Activated CD4-positive, CD25-positive, alpha-beta regulatory T cell treated with anti-CD3 and anti-CD28 coated beads, Interleukin-2, amount 50 U/mL, for 16 hours (primary cell): ENCODE results near the gene PDIA5.

Experiments used
- DNase-seq: peaks from one replicate; pipeline ENCODE4 v3.0.0-alpha.2; 2020; ENCODE audit warnings: low read depth, low spot score

PDIA5 gene

DNA sequence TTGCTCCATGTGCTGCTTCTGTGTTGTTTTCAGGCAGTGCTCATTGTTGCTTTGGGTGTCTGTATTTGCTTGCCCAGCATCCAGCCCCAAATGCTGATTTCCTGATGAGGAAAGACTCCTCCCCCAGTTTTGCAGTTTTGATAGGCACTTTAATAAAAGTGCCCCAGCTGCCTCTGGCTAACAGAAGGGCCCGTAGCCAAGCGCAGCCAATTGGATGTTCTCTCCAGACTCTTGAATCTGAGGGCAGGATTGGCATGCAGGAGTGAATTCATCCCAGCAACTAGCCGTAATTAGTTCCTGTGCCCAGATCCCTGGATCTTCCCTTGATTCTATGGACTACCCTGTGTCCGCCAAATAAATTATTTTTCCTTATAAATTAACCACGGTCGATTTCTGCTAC lies 24.4 kb upstream of the PDIA5 start:
- DNase-seq, result no peak

DNA sequence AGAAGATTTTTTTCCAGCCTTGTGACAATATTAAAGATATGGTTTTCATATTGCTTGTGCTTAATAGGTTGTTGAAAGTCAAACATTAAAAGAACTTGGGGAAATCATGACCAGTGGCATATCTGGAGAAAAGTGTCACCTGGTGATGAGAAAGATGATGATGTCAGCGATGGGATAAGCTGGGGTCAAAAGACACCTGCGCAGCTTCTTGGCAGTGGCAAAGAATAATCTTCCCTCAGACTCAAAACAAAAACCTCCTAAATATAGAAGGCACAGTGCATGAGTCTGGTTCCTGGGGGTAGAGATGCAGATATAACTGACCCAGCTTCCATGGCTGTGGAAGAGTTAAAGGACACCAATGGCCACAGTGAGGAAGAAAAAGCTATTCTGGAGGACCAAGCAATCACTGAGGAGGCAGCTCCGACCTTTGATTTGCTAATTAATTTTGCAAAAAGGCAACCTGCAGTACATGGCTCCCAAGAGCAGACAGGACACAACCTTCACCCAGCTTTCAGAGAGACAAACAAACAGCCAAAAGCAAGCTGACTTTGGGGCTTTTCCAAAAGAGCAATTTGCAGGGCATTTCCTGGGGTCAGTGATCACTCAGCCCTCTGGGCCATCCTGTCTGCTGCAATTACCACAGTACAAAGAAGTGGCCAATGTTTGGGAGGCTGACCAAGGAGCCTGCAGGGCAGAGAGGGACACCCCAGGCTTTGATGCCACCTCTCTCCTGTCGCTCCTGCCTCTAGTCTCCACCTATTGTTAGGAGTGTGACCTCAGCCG lies 21.7 kb upstream of the PDIA5 start:
- DNase-seq, result no peak

DNA sequence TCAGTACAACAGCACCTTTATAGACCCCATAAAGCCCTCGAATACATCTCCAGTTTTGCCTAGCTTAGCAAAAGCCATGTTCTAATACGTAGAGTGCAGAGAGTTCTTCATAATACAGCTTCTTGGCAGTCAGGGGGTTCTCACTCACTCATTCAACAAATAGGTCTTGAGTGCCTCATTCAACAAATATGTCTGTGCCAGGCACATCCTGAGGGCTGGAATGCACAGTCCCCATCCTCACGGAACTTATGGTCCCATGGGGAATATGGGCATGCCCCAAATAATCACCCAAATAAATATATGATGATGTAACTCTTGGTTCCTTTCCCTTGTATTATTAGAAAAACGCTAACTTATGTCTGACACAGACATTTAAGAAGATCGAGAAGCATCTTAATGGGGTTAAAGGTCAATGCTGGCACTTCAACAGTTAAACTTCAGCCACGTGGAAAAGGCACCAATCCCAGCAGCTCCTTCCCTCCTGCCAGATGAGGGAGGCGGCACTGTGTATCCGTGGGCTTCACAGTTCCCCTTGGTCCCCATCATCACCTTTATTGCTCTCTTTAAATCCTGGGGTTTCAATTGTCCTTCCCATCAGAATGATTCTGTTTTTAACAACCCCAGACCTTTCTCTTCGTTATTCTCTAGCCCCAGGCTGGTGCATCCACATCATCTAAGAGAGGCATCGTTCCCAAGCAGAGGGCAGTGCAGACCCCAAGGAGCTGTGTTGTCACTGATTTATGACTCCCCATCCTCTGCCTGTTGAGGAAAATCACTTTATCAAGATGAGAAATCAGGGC lies 20.4 kb upstream of the PDIA5 start:
- DNase-seq, result no peak

DNA sequence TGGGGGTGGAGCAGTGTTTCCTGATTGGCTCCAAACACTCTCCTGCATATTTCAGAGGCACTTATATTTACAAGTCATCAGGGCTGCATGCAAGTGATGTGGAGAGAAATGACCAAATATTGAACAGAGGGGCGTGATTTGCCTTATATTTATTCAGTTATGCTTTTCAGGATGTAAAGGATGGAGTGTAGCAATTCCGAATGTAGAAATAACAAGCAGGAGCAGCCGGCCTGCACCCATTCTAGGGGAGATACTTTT lies 19.8 kb upstream of the PDIA5 start:
- no peak for DNase-seq

DNA sequence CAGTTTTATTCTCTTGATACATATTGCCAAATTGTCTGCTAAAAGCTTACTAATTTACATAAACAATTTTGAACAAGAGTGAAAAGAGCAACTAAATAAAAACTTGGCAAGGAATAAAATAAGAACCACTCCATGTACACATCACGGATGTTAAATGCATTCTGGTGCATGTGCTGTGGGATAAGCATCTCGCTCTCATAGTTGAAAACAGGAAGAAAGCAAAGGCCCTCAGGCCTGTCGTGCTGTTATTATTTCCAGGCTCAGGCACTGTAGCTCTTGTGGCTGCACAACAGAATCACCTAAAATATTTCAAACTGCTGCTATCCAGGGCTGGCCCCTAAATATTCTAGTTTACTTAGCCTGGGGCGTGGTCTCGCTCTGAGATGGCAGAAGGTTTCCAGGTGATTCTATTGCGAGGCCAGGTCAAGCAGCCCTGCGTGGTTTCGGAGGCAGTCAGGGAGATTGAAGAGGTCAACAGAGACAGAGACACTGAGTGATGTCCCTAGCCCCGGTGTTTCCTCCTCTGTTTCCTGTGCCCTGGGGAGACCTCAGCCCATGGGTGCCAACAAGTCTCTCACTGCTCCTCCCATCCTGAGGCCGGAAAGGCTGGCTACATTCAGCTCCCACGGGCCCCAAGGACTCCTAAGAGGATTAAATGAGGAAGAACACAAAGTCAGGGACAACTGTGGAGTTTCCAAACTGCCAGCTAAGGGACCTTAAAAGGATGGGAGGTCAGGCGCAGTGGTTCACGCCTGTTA lies 18.2 kb upstream of the PDIA5 start:
- no peak for DNase-seq

DNA sequence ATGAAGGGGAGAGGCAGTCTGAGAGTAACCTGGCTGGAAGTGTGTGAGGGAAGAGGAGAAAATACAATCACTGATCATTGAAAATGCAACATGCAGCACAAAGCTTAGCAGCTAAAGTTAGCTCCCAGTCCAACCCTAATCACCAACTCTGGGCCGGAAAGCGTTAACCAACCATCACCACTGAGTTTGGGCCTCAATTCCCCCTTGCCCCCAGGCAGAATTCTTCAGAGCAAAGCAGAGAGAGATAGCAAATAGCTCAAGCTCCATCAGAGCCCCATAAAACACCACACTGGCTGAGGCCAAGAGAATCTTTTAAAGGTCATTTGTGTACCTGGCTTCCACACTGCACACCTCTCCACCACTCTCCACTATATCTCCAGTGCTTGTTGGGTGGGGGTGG lies 16.2 kb upstream of the PDIA5 start:
- no peak for DNase-seq

DNA sequence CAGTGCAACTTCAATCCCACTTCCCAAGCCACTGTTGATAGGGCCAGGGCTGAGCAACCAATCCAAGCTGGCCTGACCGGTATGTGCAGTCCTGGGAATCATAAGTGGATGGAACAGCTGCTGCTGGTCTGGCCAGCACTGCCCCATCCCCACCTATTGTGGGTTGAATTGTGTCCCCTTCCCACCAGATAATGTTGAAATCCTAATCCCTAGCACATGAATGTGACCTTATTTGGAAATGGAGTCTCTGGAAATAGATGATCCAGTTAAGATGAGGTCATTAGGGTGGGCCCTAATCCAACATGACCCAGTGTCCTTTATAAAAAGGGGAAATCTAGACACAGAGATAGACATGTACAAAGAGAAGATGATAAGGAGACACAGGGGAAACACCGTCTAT lies 13.7 kb upstream of the PDIA5 start:
- no peak for DNase-seq

DNA sequence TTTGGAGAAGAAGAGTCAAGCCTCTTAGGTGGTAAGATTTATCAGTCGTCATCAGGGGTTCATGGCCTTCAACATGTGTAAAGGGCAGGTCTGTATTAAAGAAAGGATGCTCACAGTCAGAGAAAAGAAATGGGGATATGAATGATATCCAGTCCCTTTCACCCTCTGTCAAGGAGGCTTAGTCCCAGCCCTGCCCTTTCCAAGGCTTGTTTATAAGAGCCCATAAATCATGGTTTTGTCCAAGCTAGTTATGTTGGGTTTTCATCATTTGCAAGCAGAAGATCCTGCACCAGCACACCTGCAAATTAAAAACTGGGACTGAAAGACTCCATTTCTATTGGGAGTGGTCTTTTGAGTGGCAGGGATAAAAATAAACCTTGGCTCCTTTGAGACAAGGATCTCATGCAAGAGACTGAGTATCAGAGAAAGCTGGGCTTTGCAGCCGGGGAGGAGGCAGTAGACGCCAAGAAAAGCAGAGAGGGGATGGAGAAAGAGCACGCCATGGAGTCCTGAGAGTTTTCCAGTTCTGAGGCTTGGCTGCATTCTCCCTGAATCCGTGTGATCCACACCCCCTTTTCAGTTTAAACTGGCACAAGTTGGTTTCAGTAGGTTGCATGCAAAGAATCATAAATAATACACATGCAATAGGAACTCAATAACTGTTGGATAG lies 12.6 kb upstream of the PDIA5 start:
- no peak for DNase-seq

DNA sequence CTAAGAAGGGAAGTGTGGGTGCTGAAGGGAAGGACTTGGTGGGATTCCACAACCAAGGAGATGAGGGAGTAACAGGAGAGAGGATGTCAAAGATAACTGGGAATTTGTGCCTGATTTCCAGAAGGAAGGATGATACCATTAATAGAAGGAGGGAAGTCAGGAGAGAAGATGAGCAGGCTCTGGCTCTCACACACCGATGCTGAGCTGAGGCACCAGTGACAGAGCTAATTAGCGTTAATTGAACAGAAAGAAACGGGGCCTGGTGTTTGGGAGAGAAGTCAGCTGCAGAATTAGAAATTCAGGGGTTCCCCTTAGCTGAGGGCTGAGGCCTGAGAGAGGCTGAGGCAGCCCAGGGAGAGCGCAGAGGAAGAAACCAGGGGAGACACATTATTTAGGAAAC lies 11.9 kb upstream of the PDIA5 start:
- no peak for DNase-seq

DNA sequence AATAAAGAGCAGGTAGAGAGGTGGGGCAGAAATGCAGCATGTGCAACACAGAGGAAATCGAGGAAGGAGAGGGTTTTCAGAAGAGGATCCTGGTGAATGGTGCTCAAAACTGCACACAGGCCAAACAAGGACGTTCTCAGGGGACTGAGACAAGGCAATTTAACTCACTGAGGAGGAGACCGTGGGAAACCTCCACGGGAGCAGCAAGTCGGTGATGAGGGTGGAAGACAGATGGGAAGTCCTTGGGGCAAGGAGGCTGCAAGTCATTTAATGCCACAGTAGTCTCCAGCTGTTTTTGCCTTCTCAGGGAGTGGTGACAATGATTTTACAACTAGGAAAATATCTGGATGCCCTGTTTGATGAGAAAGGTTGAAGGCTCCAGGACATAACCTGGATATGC lies 11.5 kb upstream of the PDIA5 start:
- no peak for DNase-seq

DNA sequence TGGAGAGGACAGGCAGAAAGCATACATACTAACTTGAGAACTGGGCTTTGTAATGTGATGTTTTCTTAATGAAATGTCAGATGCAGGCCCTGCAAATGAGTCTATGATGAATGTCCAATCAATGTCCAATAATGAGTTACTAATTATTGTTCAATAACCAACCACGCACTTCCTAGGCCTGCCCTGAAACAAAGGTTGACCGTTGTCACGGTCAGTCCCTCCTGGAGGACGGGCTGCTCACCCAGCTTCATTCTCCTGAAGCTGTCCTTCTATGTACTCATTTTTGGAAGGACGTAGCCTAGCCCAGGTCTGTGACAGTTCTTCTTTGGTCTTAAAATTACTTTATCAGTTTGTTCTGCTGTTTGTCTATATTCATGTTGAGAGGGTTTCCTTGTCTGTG lies 8.3 kb upstream of the PDIA5 start:
- DNase-seq, result no peak

DNA sequence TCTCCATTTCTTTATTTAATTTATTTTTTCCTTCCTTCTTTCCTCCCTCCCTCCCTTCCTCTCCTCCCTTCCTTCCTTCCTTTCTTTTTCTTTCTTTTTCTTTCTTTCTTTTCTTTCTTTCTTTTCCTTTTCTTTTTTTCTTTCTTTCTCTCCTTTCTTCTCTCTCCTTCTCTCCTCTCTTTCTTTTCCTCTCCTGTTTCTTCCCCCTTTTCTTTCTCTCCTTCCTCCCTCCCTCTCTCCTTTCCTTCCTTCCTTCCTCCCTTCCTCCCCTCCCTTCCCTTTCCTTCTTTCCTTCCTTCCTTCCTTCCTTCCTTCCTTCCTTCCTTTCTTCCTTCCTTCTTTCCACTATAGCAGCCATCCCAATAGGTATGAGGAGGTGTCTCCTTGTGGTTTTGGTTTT lies 6.8 kb upstream of the PDIA5 start:
- no peak for DNase-seq

DNA sequence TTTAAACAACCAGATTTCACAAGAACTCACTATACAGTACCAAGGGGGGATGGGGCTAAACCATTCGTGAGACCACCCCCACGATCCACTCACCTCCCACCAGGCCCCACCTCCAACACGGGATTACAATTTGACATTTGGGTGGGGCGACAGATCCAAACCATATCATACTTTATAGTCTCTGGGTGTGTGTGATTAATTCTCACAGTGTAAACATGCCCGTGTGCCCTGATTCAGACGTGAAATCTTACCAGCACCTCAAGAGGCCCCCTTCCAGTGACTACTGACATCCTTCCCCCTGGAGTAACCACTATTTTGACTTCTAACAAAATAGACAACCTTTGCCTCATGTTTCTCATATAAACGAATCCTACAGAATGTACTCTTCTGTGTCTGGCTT lies 5.0 kb upstream of the PDIA5 start:
- DNase-seq, result no peak

DNA sequence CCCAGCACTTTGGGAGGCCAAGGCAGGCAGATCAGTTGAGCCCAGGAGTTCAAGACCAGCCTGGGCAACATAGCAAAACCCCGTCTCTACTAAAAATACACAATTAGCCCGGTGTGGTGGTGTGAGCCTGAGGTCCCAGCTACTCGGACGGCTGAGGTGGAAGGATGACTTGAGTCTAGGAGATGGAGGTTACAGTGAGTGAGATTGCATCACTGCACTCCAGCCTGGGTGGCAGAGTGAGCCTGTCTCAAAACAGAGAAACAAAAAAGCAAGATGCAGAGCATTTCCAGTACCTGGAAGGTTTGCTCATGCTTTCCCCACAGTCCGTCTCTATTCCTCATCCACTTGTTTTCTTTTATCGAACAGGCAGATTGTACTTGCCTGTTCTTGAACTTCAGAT lies 3.8 kb upstream of the PDIA5 start:
- no peak for DNase-seq

DNA sequence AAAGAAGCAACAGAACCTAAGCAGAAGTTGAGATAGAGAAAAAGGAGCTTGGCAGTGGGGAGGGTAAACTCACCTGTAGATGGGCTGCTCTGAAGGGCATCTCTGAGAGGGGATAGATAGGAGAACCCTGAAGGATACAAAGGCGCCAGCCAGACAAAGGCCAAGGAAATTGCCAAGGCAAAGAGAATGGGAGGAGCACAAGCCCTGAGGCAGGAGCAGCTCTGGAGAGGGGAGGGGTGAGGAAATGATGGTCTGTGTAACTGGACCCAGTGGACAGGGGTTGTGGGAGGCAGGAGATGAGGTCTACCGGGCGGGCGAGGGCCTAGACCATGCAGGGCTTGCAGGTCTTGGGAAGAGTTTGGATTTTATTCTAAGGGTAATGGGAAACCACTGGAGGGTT lies 2.3 kb upstream of the PDIA5 start:
- DNase-seq, result no peak

DNA sequence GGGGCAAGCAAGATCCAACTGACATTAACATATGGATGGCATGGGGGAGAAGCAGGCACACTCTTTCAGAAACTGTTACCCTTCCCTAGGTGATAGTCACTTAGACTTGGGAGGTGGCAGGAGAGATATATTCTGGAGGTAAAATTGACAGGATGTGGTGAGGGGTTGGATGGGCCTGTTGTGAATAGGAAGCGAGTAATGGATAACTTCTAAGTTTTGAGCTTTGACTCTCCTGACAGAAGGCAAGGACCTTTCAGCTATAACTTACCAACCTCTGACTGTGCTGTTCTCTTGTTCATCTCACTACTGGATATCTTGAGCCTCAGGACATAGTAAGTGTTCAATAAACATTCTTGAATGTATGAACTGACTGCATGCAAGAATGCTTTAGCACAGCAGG lies 1.9 kb upstream of the PDIA5 start:
- DNase-seq, result no peak

DNA sequence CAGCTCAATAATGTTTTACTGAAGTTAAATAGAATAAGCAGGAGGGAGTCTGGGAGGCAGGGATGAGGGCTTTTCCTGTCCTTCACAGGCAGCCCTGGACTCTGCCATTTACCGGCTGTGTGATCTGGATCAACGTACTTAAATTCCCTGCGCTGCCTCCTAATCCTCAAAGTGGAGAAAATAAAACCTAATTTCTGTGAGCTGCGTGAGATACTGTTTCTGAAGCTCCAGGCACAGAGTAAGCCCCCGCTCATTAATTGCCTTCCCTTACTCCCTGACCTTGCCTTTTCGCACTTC lies 278 bp upstream of the PDIA5 start:
- DNase-seq, result no peak

DNA sequence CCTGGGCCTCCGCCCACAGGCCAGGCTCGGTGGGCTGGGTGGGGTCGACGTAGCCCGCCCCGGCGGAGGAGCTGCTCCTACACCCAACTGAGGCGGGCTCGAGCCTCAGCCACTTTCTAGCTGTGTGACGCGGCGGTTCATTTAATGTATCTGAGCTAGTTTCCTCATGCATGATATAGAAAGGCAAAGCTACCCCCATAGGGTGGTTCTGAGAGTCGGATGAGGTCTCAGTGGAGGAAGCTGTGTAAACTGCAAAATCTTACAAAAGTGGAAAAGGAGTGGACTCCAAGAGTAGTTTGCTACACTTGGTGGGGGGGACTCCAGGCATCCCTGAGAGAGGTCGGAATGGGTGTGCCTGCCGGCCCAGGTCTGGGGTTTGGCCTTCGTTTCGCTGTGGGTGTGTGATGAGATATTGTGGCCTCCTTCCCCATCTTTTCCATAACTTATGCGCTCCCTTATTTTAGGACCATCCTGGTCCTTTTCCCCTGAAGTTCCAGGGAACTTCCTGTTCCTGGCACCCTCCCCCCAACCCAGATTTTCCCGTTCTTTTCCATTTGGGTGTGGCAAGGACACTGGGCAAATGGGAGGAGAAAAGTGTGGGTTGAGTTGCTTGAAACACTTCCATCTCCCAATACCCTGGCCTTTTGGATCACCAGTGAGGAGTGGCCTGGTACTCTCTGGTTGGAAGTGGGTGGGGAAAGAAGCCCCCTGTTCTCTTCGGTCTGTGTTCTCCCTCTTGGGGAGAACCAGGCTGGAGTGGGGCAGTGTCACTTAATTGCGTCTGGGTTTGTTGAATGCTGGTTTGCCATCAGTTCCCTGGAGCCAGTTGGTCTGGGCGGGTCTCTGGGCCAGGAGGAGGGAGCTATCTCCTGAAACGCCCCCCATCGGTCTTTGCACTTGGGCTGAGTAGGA lies 1.1 kb downstream of the PDIA5 start:
- DNase-seq, result no peak

DNA sequence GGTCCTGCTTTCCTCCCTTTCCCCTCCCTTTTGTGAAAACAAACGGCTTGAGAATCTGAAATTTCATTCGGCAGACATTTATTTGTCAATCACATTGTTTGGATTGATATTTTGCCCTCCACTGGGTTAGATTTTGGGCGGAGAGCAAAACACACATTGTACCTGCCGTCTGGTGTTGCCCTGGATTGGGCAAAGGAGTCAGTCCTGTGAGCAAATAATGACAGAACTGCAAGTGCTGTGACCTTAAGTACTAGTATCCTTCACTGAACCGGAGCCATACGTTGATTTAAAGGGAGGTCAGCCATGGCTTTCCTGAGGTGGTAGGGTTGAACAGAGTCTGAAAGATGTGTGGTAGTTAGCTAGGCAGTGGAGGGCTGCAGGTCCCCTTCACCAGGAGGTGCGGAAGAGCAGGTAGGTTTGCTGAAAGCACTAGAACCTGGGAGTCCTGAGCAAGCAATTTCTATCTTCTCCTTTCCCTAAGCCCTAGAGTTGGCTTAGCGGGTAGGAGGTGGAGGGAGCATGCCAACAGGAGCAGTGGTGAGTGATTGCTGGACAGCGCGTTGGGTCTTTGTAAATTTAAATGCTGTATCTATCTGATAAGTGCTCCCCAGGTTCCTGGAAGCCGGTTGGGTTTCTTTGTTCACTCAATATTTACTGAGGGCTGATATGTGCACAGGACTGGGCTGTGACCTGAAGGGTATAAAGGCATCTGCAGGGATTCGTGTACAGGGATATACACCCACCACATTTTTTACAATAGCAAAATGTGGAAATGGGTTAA lies 2.0 kb downstream of the PDIA5 start:
- DNase-seq, result no peak

DNA sequence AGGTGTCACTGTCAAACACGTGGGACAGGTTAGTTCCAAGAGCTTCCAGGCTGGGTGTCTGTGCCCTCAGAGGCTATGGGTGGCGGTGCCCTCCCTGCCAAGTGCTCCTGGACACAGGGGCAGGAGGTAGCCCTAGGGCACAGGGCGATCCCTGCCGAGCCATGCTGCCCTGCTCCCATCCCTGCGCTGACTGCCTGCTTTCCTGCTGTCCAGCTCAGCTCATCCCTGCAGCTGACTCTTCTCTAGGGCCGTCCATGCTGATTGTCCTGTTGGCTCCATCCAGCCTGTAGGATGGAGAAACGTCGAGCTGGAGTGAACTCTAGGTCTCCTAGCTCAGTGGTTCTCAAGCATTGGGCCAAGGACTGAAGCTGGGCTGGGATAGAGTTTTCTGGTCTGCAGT lies 3.7 kb downstream of the PDIA5 start:
- no peak for DNase-seq

DNA sequence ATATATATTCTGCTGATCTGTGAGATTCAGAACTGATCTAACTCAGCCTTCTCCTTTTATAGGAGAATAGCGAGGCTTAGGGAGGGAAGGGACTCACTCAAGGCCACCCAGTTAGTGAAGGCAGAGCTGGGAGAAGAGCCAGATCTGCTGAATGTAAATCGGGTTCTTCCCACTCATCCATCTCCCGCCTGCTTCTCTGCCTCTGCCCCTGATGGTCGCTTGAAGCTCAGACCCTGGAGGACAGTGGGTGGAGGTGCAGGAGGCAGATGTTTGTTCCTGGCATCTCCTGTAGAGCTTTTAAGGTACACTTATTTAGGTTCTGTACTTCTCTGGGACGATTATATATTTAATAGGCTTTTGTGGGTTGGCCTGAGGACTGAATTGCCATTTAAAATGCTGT lies 4.3 kb downstream of the PDIA5 start:
- DNase-seq, result no peak
